NCI-H1436 treated with DMSO at 0.1 percent for 48 hours (cell line): ENCODE measurements around the gene ADCY2.

Experiments
- DNase-seq: peaks from one replicate; lab custom pipeline; 2025; lab: John Stamatoyannopoulos, UW

The ADCY2 gene

GRCh38 chr5:7503564-7503963 is 107.6 kb downstream of the ADCY2 start:
- no peak for DNase-seq

GRCh38 chr5:7515284-7515914 is 119.5 kb downstream of the ADCY2 start:
- no peak for DNase-seq

GRCh38 chr5:7516253-7516652 is 120.3 kb downstream of the ADCY2 start:
- no peak for DNase-seq

GRCh38 chr5:7517006-7517405 is 121.1 kb downstream of the ADCY2 start:
- DNase-seq, result no peak

- DNase-seq, result no peak
Observed at GRCh38 chr5:7518947-7519560, 123.1 kb downstream of the ADCY2 start.

GRCh38 chr5:7519564-7519963 is 123.6 kb downstream of the ADCY2 start:
- DNase-seq, result no peak

- no peak for DNase-seq
Observed at GRCh38 chr5:7529880-7530279, 133.9 kb downstream of the ADCY2 start.

- DNase-seq, result no peak
Observed at GRCh38 chr5:7533941-7534340, 138.0 kb downstream of the ADCY2 start.

GRCh38 chr5:7534505-7534904 is 138.6 kb downstream of the ADCY2 start:
- DNase-seq, result no peak

GRCh38 chr5:7537573-7537972 is 141.6 kb downstream of the ADCY2 start:
- DNase-seq, result no peak

GRCh38 chr5:7539571-7539970 is 143.6 kb downstream of the ADCY2 start:
- DNase-seq, result no peak

GRCh38 chr5:7540736-7541485 is 145.0 kb downstream of the ADCY2 start:
- no peak for DNase-seq

GRCh38 chr5:7541898-7542297 is 146.0 kb downstream of the ADCY2 start:
- DNase-seq, result no peak

GRCh38 chr5:7546555-7546954 is 150.6 kb downstream of the ADCY2 start:
- no peak for DNase-seq

GRCh38 chr5:7548596-7548995 is 152.7 kb downstream of the ADCY2 start:
- no peak for DNase-seq

- DNase-seq, result no peak
Observed at GRCh38 chr5:7565559-7565958, 169.6 kb downstream of the ADCY2 start.

GRCh38 chr5:7576023-7576715 is 180.2 kb downstream of the ADCY2 start:
- no peak for DNase-seq

GRCh38 chr5:7577381-7577780 is 181.4 kb downstream of the ADCY2 start:
- no peak for DNase-seq

- no peak for DNase-seq
Observed at GRCh38 chr5:7578071-7578470, 182.1 kb downstream of the ADCY2 start.

- no peak for DNase-seq
Observed at GRCh38 chr5:7584749-7585148, 188.8 kb downstream of the ADCY2 start.

GRCh38 chr5:7585807-7586206 is 189.9 kb downstream of the ADCY2 start:
- no peak for DNase-seq

GRCh38 chr5:7586480-7586879 is 190.5 kb downstream of the ADCY2 start:
- peak; percentile 44 for DNase-seq

GRCh38 chr5:7589800-7590199 is 193.9 kb downstream of the ADCY2 start:
- no peak for DNase-seq
